ENCODE results near the gene KCNJ14.

The KCNJ14 gene

DNA sequence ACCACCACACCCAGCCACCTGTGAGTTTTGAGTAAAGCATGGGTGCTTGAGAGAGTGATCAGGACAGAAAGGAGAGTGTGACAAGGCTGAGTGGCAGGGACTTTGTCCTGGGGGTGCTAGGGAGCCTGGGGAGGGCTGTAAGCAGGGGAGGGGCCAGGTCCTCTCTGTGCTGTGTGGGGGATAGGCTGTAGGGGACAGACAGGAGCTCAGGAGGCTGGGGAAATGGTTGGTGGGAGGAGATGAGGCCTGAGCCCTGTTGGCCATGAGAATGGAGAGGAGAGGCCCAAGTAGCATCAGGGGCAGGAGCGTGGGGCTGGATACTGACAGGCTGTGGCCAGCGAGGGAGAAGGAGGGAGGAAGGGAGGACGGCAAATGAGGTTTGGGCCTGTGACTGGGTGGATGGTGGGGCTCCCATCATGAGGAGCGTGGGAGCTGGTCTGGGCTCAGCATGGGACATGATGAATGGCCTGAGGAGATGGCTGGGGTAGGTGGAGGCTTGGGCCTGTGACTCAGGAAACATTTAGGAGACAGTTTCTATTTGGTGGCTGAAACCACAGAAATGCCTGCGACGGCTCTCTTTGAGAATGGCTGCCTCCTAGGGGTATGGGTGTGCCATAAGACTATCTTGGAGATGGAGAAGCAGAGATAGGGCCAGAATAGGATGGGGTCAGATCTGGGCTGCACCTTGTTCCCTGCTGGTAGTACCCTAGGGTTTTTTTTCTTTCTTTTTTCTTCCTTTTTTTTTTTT, 36.9 kb upstream of the KCNJ14 start:
- TF ChIP-seq CTCF (IDR thresholded peaks at IDR 0.05; ENCODE audit: borderline replicate concordance, control extremely low read depth, extremely low read depth, insufficient read depth, missing control alignments) = no peak
- DNase-seq (ENCODE audit: low spot score) = no peak

DNA sequence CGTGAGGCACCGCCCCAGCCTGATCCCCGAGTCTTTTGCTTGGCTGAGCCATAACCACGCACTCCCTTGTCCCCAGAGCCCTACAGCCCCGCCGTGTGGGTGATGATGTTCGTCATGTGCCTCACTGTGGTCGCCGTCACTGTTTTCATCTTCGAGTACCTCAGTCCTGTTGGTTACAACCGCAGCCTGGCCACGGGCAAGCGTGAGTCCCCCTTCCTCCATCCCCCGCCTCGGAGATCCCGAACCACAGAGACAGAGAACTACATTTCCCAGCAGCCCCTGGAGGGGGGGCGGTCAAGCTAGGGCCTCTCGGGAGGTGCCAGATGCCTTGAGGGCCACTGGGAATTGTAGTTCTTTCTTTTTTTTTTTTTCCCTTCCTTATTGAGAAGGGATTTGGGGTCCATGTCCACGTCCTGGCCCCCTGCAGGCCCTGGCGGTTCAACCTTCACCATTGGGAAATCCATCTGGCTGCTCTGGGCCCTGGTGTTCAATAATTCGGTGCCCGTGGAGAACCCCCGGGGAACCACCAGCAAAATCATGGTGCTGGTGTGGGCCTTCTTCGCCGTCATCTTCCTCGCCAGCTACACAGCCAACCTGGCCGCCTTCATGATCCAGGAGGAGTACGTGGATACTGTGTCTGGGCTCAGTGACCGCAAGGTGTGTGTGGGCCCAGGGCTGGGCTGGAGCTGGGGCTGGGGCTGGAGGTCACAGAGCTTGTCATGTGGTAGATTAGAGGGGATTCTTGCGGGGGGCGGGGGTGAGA, 36.0 kb upstream of the KCNJ14 start:
- in situ Hi-C loops (cut with MboI; ENCODE audit: low sequenced_read_pairs, unreplicated experiment) = no loop called here
- peak; percentile 89 for DNase-seq (ENCODE audit: low spot score)
- TF ChIP-seq CTCF (IDR thresholded peaks at IDR 0.05; ENCODE audit: borderline replicate concordance, control extremely low read depth, extremely low read depth, insufficient read depth, missing control alignments) = no peak

More for the DNA sequence above, 36.9 kb upstream of the KCNJ14 start:
- in situ Hi-C loops (cut with MboI; ENCODE audit: low sequenced_read_pairs, unreplicated experiment) = no loop called here

DNA sequence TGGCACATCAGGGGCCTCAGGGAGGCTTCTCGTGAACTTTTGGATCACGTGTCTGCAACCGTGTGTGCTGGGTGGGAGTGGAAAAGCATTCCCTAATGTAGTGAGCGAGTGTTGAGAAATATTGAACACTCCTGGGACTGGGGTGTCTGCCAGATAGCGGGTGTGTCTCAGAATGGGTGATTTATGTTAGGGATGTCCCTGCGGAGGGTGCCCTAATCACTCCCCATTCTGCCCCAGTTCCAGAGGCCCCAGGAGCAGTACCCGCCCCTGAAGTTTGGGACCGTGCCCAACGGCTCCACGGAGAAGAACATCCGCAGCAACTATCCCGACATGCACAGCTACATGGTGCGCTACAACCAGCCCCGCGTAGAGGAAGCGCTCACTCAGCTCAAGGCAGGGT, 33.8 kb upstream of the KCNJ14 start:
- no peak for DNase-seq (ENCODE audit: low spot score)
- TF ChIP-seq CTCF (IDR thresholded peaks at IDR 0.05; ENCODE audit: borderline replicate concordance, control extremely low read depth, extremely low read depth, insufficient read depth, missing control alignments) = no peak
- in situ Hi-C loops (cut with MboI; ENCODE audit: low sequenced_read_pairs, unreplicated experiment) = no loop called here

DNA sequence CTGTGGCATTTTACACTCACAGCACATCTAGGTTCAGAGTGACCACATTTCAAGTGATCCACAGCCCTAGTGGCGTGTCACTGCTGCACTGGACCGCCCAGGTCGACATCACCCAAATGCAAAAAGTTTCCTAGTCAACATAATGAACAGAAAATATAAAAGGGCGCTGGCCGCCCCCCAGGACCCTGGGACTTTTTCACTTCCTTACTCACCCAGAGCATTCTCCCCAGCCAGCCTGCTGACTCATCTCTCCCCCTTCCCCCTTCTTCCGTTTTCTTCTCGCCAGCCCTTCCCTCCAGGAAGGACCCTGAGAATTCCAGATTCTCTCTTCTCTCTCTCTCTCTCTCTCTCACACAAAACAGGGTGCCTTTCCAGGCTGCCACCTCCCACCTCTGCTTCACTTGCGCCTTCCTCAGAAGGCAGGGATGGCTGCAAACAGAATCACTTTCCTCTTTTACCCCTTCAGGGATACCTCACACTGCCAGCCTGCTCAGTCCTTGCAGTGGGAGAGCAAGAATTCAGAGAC, 30.6 kb upstream of the KCNJ14 start:
- no peak for TF ChIP-seq CTCF (IDR thresholded peaks at IDR 0.05; ENCODE audit: borderline replicate concordance, control extremely low read depth, extremely low read depth, insufficient read depth, missing control alignments)
- DNase-seq (ENCODE audit: low spot score) = peak; percentile 71
- in situ Hi-C loops (cut with MboI; ENCODE audit: low sequenced_read_pairs, unreplicated experiment) = no loop called here

- DNase-seq (ENCODE audit: low spot score) = no peak
- no peak for TF ChIP-seq CTCF (IDR thresholded peaks at IDR 0.05; ENCODE audit: borderline replicate concordance, control extremely low read depth, extremely low read depth, insufficient read depth, missing control alignments)
- in situ Hi-C loops (cut with MboI; ENCODE audit: low sequenced_read_pairs, unreplicated experiment) = no loop called here
Measured at GRCh38 chr19:48428670-48429069, 26.7 kb upstream of the KCNJ14 start.

- in situ Hi-C loops (cut with MboI; ENCODE audit: low sequenced_read_pairs, unreplicated experiment) = no loop called here
- no peak for TF ChIP-seq CTCF (IDR thresholded peaks at IDR 0.05; ENCODE audit: borderline replicate concordance, control extremely low read depth, extremely low read depth, insufficient read depth, missing control alignments)
- DNase-seq (ENCODE audit: low spot score) = no peak
Measured at GRCh38 chr19:48433337-48433736, 22.0 kb upstream of the KCNJ14 start.
